NB4 (cell line): ENCODE data around the gene VWA2.

Experiments used
- POLR2A ChIP-seq: IDR thresholded peaks from 2 replicates; pipeline ENCODE4 v1.6.1; 2011; ENCODE audit warnings: mild to moderate bottlenecking; ENCODE audit not compliant: insufficient read length; ENCODE audit errors: extremely low read depth
- TF ChIP-seq, protein P1 (sequence below): IDR thresholded peaks from one replicate; pipeline ENCODE4 v1.5.1; 2012; ENCODE audit warnings: low read depth, low read length
- TF ChIP-seq, protein P2 (sequence below): IDR thresholded peaks from 2 replicates; pipeline ENCODE4 v1.6.1; 2011; ENCODE audit warnings: low read depth, low read length

DNA sequence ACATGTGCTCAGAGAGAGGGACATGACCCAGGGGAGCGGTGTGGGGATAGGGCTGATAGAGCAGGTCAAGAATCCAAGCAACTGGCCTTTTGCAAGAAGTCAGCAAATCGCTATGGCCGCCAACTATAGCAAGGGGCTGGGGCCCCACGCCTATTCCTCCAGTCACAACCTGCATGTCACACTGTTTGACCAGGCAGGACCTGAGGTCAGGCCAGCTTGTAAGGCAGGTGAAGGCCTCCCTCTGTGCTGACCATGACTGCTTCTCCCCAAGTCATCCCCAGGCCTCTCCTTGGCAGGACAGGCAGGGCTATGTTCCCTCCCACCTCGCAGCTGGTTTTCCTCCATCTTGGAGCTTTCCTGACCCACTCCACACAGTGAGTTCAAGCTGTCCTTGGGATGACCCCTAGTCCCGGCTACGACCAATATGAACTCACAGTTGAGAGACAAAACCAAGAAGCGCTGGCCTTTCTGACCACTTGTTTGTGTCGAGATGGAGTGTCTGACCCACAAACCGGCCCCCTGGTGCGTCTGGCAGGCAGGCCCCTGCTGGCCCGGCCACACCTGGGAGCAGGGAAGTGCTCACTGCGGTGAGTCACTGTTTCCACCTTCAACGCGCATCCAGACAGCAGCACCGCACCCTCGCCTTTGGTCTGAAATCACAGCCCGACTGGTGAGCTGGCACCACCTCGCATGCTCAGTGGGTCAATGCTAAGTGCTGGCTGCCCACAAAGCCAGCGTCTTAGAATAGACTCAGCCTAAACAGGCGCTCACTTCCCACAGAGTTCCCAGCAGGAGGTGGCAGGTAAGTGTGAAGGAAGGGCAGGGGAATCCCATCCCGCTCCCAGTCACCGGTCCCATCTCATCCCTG, 81.4 kb downstream of the VWA2 start:
- TF ChIP-seq, protein P1, sequence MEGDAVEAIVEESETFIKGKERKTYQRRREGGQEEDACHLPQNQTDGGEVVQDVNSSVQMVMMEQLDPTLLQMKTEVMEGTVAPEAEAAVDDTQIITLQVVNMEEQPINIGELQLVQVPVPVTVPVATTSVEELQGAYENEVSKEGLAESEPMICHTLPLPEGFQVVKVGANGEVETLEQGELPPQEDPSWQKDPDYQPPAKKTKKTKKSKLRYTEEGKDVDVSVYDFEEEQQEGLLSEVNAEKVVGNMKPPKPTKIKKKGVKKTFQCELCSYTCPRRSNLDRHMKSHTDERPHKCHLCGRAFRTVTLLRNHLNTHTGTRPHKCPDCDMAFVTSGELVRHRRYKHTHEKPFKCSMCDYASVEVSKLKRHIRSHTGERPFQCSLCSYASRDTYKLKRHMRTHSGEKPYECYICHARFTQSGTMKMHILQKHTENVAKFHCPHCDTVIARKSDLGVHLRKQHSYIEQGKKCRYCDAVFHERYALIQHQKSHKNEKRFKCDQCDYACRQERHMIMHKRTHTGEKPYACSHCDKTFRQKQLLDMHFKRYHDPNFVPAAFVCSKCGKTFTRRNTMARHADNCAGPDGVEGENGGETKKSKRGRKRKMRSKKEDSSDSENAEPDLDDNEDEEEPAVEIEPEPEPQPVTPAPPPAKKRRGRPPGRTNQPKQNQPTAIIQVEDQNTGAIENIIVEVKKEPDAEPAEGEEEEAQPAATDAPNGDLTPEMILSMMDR: no peak
- no peak for TF ChIP-seq POLR2A
- TF ChIP-seq, protein P2, sequence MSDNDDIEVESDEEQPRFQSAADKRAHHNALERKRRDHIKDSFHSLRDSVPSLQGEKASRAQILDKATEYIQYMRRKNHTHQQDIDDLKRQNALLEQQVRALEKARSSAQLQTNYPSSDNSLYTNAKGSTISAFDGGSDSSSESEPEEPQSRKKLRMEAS: no peak
